Left hindlimb (tissue), 1 donor: ENCODE data around the gene CPT1C.

Source experiments
- DNase-seq: peaks from one replicate; pipeline ENCODE4 v3.0.0-alpha.2; 2018

The CPT1C gene

GRCh38 chr19:49690656-49691242, at the start of gene CPT1C:
TSS of gene CPT1C (plus strand) at chr19:49691116. CDS start at chr19:49692253, 1,137 bp downstream.
- peak; percentile 88 for DNase-seq

GRCh38 chr19:49641688-49642491, 49.0 kb upstream of the CPT1C start, which contains the start of gene SCAF1:
TSS of gene SCAF1 (plus strand) at chr19:49642209. CDS start at chr19:49645027, 2,818 bp downstream.
- peak; percentile 100 for DNase-seq

DNA sequence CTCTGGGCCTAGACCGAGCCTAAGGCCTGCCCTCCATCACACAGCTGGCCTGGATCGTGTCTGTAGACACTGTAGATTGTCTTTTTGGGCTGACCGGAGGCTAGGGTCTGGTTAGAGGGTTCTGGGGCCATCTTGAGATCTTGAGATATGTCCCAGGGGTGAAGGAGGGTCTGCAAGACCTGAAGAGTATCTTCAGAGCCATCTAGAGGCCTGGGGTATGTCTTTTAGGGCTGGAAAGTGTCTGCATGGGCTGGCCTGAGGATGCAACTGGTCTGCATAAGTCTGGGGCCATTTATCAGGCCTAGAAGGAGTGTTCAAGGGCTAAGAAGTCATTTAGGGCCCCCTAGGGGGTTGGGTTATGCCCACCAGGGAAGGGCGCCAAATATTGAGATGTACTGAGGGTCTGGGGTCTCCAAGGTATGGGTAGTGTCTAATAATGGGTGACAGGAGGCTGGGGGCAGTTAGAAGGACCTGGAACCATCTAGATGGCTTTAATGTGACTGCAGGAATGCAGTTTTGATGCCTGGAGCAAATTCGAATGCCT, 48.4 kb upstream of the CPT1C start:
- DNase-seq, result no peak

DNA sequence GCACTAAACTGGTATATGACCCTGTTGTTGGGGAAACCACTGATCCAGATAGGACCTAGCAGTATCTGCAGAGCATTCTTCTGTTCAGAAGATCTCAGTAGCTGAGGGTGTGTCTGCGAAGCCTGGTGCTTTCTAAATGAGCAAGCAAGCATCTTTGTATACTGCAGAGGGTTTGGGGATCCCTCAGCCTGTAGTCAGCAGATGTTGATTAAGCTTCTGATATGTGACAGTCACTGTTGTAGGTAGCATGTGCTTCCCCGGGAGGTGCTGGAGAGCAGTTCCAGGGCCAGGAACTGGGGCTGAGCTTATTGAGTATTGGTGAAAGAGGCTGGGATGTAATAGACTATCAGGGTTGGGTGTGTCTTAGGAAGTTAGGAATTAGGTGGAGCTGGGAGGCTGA, 47.5 kb upstream of the CPT1C start:
- DNase-seq, result no peak

- DNase-seq, result no peak
Measured at GRCh38 chr19:49645592-49645991, 45.3 kb upstream of the CPT1C start.

DNA sequence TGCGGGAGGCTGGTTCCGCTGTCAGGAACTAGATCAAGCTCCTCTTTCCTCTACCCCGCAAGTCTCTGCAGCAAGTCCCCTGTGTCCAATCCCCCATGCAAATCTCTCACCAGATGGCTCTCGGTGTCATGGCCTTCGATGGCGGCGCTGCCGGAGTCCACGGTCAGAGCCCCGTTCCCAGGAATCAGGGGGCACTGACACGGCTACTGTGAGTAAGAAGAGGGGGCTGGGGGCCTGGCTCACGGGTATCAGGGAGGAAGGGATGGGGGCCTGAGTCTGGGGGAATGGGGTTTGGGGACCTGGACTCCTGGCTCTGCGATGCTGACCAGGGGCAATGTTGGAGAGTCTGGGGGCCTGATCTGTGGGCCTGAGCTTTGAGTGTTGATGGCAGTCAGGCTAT, 44.9 kb upstream of the CPT1C start:
- no peak for DNase-seq

GRCh38 chr19:49646586-49646985, 44.3 kb upstream of the CPT1C start:
- no peak for DNase-seq

- DNase-seq, result no peak
Measured at GRCh38 chr19:49651029-49651819, 39.7 kb upstream of the CPT1C start.

DNA sequence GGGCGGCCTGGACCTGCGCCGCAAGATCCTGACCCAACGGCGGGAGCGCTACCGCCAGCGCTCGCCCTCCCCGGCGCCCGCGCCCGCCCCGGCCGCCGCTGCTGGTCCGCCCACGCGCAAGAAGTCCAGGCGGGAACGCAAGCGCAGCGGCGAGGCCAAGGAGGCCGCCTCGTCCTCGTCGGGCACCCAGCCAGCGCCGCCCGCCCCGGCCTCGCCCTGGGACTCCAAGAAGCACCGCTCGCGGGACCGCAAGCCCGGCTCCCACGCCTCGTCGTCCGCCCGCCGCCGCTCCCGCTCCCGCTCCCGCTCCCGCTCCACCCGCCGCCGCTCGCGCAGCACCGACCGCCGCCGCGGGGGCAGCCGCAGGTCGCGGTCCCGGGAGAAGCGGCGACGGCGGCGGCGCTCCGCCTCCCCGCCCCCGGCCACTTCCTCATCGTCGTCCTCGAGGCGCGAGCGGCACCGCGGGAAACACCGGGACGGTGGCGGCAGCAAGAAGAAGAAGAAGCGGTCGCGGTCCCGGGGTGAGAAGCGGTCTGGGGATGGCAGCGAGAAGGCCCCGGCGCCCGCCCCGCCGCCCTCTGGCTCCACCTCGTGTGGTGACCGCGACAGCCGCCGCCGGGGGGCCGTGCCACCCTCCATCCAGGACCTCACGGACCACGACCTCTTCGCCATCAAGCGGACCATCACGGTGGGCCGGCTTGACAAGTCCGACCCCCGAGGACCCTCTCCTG, 38.9 kb upstream of the CPT1C start:
- DNase-seq, result no peak

DNA sequence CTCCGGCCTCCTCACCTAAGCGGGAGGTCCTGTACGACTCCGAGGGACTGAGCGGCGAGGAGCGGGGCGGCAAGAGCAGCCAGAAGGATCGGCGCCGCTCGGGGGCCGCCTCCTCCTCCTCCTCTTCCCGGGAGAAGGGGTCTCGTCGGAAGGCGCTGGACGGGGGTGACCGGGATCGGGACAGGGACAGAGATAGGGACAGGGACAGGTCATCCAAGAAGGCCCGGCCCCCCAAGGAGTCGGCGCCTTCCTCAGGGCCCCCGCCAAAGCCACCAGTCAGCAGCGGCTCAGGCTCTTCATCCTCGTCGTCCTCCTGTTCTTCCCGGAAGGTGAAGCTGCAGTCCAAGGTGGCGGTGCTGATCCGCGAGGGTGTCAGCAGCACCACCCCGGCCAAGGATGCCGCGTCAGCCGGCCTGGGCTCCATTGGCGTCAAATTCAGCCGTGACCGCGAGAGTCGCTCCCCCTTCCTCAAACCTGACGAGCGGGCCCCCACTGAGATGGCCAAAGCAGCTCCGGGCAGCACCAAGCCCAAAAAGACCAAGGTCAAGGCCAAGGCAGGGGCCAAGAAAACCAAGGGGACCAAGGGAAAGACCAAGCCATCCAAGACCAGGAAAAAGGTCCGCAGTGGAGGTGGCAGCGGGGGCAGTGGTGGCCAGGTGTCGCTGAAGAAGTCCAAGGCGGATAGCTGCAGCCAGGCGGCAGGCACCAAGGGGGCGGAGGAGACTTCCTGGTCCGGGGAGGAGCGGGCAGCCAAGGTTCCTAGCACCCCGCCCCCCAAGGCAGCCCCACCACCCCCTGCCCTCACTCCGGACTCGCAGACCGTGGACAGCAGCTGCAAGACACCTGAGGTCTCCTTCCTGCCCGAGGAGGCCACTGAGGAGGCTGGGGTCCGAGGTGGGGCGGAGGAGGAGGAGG, 38.1 kb upstream of the CPT1C start:
- no peak for DNase-seq

DNA sequence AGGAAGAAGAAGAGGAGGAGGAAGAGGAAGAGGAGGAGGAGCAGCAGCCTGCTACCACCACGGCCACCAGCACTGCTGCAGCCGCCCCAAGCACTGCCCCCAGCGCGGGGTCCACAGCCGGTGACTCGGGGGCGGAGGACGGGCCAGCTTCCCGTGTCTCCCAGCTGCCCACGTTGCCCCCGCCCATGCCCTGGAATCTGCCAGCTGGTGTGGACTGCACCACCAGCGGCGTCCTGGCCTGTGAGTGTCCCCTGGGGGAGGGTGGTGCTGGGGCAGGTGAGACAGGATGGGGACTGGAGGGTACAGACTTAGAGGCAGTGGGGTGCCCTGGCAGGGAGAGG, 37.5 kb upstream of the CPT1C start:
- no peak for DNase-seq

GRCh38 chr19:49654581-49654980, 36.3 kb upstream of the CPT1C start:
- no peak for DNase-seq

DNA sequence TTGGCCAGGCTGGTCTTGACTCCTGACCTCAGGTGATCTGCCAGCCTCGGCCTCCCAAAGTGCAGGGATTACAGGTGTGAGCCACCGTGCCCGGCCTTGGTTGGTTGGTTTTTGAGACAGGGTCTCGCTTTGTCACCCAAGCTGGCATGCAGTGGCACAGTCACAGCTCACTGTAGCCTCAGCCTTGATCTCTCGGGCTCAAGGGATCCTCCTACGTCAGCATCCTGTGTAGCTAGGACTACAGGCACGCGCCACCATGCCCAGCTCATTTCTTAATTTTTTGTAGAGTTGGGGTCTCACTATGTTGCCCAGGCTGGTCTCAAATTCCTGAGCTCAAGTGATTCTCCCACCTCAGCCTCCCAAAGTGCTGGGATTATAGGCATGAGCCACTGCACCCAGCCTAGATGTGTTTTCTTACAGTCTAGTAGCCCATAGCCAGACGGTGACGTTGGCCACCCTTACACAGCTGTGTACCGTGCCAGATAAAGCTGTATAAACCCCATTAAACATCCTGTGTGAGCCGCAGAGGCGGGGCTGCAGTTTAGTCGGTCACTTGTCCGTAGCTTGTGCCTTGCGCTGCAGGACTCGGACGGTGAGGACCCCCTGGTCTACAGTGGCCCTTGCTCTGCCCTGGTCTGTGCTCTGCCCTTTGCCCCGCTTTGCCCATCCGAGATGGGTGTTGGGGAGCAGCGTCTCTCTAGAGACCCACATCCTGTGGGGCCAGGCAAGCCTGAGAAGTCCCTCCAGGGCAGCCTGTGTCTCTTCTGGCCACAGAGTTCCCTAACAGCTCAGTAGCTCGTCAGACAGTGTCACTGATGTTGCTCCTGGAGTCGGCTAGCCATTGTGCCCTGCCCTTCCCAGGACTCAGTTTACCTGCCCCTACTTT, 35.1 kb upstream of the CPT1C start:
- DNase-seq, result no peak

DNA sequence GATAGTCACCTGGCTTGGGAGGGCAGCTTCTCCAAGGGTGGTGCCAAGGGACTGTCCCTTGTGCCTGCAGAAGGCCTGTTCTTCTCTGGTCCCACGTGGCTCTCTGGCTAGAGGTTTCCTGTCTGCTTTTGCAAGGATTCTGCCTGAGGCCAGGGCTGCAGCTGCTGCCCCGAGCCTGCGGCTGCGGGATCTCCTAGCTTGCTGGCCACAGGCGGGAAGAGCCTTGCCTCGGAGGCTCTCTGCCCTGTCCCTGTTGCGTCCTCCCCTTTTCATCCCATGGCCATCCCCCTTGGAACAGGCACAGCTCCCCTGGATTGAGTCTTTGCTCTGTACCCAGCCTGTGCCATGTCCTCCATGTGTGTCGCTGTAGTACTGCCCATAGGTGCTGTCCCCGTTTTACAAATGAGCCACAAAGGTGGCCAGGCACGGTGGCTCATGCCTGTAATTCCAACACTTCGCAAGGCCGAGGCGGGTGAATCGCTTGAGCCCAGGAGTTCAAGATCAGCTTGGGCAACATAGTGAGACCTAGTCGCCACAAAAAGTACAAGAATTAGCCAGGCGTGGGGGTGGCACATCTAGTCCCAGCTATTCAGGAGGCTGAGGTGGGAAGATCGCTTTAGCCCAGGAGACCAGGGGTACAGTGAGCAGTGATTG, 34.3 kb upstream of the CPT1C start:
- no peak for DNase-seq

GRCh38 chr19:49657493-49658138, 33.3 kb upstream of the CPT1C start:
- no peak for DNase-seq

- no peak for DNase-seq
Measured at GRCh38 chr19:49658139-49658517, 32.8 kb upstream of the CPT1C start.

GRCh38 chr19:49658566-49659442, 32.1 kb upstream of the CPT1C start:
- no peak for DNase-seq

- DNase-seq, result no peak
Measured at GRCh38 chr19:49660338-49660961, 30.5 kb upstream of the CPT1C start.
